NCI-H446 treated with DMSO at 0.1 percent for 48 hours (cell line): ENCODE measurements around the gene KNDC1.
"Not testable (repeated sequence)": the region's sequence is repeated elsewhere in the genome, so short reads cannot be mapped to it uniquely, and the experiment has no call there.

Experiments
- DNase-seq: peaks from one replicate; lab custom pipeline; 2025; lab: John Stamatoyannopoulos, UW

Gene KNDC1

DNA sequence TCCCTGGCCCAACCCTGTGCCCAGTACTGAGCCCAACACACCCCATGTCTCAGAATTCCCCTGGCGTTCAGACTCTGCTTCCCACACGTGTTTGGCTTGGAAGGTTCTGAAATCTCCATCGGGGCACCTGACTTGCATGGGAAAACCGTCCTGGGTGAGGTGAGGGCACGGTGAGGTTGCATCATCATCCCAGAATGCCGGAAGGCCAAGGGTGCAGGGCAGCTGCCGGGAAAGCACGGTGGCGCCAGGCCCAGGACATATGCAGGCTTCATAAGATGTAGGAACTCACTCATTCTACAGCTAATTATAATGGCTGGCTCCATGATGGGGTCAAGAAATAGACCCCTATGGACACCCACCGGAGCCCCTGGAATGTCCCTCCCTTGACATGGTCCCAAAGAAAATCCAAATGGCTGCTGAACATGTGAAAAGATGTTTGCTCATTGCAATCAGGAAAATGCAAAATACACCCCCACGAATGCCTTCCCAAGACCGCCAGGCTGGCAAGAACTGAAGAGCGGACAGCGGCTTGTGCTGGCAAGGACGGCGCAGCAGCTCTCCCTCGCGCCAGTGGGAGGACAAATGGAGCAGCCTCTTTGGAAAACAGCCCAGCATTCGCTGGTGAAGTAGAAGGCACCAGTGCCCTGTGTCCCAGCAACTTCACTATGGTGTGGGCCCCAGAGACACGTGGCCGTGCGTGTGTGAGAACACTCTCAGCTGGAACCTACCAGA, 2.3 kb downstream of the KNDC1 start:
- DNase-seq = no peak

DNA sequence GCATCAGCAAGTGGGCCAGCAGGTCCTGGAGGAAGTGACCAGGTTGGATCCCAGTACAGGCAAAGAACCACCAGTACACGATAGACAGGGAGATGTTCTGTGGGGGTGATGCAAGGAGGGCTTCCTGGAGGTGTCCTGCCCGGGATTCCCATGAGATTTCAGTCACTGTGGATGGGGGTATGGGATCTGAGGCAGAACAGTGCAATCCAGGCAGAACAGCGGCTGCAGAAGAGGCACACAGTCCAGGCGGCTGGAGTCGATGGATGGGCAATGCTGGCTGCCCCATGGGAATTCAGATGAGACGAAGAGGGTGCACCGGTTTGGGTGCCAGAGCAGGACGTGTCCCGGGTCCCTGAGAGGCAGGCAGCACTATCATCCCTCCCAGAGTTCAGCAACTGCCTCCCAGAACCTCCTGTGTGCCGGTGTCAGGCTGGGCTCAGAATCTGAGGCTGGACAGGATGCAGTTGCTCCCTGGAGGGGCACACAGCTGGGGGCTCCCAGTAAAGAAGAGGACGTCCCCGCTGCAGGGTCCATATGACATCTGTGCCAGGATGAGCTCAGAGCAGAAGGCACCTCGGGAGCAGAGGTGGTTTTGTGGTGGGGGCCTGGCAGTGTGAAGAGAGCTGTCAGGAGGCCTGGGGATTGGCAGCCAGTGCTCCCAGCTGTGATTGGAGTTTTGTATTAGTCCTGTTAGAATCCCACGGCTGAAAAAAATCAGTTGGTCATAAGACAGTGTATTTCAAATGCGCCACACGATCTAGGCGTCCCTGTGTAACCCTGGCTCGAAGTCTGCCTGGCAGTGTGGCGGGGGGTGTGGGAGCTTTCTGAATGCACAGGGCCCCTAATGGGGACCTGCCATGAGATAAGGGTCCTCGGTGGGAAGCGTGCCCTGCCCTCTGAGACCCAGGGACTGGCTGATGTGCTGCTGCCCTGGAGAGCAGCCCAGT, 3.2 kb downstream of the KNDC1 start:
- DNase-seq = no peak

DNA sequence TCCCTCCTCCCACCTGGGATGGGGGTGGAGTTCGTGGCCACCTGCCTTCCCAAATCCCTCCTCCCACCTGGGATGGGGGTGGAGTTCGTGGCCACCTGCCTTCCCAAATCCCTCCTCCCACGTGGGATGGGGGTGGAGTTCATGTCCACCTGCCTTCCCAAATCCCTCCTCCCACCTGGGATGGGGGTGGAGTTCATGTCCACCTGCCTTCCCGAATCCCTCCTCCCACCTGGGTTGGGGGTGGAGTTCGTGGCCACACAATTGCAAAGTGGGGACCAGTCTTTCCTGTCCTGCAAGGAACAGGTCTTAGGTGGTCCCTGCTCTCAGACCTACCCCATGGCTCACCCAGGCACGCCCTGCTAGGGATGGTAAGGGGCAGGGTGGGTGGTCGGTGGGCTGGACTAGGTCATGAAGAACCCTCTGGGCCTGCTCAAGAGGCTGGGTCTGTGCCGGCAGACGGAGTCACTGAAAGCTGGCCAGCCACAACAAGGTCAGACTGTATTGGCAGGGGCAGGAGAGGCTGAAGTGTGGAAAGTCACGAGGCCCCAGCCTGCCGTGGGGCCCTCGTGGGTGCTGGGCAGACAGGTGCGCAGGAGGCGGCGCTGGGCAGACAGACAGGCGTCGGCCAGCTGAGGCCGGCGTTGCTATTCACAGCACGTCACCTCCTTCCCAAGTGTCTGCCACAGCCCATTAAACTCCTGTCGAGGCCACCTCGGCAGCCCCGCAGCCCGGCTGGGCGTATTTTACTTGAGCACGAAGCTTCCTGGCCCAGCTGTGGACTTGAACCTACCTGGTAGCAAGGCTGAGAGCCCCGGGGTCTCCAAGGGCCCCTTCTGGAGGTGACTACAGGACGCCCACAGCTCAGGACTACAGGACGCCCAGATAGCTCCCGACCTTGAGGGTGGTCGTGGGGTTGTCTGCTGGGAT, 4.1 kb downstream of the KNDC1 start:
- no peak for DNase-seq

DNA sequence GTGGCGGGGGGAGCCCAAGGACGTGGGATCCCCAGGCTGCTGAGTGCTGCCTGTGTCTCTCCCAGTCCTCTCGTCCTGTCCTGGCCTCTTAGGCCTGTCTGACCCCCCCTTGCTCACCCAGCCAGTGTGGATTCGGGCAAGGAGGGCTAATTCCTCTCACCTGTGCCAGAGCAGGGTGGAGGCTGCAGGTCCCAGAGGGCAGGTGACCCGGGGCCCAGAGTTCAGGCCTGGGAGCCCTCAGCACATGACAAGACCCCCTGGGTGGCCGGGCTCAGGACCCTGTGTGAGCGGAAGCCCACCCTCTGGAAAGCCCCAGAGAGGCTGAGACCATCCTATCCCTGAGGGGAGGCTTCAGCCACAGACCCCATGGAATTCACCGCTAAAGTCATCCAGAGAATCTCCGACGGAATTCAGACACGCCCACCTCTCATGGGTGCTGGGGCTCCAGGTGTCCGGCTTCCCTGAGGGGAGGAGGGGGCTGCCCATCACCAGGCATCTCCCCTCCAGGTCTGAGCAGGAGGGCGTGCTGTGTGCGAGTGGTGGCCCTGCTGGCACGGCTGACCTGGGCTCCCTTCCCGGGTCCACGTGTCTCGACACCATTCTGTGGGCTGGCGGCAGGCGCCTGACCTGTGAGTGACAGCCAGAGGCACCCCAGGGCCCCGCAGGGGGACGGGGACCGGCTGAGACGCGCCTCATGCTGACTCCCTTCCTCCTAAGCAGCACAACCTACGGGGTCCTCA, 5.0 kb downstream of the KNDC1 start:
- no peak for DNase-seq

DNA sequence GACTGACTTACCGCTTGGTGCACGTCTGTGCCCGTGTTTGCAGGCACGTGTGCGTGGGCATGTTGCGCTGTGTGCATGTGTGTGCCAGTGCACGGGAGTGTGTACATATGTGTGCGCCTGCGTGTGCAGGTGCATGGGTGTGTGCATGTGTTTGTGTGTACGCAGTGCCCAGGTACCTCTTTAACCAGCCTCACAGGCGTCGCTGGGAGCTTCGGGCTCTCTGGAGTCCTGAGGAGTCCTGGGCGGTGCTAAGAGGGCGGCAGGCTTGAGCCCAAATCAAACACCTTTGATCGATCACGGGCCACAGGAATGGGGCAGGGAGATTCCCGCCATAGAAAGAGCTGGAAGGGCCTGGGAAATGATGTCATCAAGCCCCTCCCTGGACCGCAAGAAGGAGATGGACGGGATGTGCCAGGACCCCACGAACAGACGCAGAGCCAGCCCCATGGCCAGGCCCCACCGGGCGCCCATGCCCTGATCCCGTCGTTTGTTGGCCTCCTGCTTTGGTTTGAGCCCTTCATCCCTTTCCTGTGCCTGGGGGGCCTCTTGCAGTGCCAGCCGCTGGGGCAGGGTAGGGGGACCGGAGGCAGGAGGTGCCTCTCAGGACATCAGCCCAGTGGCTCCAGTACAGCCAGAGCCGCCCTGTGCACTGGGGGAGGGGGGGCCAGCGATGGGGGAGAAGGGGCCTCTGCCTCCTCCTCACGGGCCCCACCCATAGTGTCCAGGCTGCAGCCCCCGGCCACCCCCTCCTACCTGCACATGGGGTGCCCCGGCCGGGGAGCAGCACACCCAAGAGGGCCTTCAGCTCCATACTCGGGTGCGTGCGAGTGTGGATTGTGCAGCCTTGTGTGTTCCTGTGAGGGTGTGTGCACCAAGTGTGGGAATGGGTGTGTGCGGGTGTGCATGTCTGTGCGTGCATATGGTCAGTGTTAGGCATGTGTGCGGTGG, 5.8 kb downstream of the KNDC1 start:
- DNase-seq = no peak

DNA sequence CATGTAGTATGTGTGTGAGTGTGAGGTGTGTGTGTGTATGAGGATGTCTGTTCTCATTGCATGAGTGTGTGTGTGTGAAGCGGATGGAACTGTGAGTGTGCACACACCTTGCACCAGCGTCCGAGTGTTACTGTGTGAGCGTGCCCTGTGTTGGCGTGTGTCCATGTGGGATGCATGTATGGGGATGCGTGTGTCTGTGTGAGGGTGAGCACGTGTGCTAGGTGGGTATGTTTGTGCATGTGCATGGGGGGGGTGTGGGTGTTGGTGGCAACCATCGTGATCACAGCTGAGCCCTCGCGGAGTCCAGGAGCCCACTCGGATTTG, 6.4 kb downstream of the KNDC1 start:
- DNase-seq = no peak

DNA sequence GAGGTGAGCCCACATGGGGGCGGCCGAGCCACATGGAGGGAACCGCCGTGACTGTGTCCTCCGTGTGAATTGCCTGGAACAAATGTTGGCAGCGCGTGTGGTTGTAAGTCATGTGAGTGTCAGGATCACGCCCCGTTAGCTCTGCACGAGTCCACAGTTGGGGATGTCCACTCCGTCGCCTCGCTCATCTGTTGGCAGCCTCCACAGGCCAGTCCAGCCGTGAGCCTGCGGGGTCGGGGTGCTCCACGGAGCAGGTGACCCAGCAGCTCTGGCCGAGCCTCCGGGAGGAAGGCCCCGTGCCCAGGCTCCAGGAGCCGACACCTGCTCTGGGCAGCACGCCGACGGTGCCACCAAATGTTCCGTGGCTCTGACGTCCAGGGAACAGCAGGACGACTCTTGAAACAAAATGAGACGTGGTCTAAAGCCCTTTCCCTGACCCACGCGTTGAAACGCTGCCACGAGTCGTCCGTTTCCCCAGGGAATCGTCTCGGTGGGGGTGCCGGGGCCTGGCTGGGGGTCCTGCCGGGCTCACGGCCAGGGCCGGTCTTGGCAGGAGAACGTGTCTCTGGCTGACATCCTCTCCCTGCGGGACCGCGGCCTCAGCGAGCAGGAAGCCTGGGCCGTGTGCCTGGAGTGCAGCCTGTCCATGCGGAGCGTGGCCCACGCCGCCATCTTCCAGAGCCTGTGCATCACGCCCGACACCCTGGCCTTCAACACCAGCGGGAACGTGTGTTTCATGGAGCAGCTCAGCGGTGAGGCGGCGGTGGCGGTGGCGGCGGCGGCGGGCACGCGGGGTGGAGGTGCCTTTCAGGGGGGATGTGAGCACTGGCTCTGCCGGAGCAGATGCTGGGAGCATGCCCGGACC, 7.0 kb downstream of the KNDC1 start:
- DNase-seq = no peak

DNA sequence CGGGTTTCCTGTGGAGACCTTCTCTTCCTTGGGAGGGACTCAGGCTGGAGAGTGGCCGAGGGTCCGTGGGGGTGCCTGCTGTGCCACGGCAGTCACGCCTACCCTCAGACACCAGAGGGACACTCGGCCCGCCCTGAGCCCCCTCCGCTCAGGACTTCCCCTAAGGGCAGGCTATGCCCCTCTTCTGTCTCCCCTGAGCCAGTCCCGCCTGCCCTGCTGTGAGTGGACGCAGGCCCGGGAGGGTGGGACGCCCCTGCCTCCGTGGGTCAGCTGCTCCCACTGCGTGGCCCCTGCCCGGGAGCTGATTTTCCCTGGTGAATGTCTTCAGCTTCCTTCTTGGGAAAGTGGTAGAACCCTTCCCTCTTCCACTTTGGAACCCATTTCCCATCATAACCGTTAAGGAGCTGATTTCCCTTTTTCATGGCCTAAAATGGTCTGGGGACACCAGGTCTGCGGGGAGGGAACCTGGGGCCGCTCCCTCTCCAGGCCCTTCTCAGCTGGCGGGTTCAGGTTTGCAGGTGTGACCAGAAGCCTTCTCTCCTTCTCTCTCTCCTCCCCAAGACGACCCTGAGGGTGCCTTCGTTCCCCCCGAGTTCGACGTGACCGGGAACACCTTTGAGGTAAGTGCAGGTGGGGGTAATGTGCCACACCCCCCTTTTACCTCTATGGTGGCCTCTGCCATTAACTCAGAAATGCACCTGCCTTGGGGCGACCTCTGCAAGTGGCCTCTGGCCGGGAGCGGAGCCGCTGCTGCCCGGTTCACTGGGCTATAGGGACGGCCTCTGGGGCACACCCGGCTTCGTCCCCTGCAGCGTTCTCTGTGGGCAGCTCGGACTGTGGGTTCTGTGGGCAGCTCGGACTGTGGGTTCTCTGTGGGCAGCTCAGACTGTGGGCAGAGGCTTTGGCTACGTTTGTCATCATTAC, 7.9 kb downstream of the KNDC1 start:
- no peak for DNase-seq

DNA sequence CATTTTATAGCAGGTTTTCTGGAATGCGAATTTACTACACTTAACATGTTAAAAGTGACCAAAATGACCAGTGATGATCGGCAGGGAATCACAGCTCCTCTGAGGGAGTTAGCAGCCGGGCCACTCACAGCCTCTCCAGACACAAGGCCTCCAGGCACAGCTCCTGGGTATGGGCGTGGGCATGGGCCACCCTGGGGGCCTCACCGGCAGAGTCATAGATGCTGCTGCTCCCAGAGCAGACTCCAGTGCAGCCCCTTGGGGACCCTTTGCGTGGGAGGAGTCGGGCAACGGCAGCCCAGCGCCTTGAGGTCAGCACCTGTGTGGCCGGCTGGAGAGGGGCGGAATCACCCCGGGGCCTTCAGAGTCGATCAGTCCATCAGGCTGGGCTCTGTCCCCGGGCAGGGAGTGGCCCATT, 8.6 kb downstream of the KNDC1 start:
- no peak for DNase-seq

DNA sequence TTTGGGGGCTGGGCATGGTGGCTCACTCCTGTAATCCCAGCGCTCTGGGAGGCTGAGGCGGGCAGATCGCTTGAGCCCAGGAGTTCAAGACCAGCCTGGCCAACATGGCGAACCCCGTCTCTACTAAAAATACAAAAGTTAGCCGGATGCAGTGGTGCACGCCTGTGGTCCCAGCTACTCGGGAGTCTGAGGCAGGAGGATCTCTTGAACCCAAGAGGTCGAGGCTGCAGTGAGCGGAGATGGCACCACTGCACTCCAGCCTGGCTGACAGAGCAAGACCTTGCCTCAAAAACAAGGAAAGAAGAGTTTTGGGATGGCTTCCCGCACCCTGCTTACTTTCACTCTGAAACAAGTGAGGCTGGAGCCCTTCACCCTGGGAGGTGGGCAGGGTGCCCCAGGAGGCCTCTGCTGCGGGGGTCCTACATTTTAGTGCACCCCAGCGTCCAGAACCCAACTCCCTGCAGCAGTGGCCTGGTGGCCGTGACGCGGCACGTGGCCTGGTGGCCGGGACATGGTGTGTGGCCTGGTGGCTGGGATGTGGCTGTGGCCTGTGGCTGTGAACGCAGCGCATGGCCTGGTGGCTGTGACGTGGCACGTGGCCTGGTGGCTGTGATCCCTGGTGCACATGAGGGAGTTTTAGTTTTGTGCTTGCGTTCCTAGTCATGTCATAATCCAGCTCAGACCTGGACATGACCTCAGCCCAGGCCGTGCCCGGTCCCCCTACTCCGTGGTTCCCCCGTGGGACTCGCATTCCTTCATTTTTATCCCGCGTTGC, 9.3 kb downstream of the KNDC1 start:
- DNase-seq = no peak

DNA sequence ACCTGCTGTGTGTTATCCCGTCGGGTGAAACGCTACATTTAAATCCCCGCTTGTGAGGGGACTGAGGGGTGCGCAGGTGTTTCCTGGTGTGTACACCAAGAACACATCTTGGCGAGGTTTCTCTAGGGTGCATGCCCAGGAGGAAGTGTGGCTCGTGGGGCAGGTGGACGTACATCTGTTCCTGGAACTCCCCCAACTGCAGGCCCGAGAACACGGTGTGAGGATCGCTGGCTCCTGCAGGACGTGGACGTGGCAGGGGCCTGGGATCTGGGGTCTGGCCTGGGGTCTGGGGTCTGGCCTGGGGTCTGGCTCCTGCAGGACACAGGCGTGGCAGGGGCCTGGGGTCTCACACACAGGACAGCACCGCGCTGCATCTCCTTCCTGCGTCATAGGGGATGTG, 10.1 kb downstream of the KNDC1 start:
- no peak for DNase-seq

DNA sequence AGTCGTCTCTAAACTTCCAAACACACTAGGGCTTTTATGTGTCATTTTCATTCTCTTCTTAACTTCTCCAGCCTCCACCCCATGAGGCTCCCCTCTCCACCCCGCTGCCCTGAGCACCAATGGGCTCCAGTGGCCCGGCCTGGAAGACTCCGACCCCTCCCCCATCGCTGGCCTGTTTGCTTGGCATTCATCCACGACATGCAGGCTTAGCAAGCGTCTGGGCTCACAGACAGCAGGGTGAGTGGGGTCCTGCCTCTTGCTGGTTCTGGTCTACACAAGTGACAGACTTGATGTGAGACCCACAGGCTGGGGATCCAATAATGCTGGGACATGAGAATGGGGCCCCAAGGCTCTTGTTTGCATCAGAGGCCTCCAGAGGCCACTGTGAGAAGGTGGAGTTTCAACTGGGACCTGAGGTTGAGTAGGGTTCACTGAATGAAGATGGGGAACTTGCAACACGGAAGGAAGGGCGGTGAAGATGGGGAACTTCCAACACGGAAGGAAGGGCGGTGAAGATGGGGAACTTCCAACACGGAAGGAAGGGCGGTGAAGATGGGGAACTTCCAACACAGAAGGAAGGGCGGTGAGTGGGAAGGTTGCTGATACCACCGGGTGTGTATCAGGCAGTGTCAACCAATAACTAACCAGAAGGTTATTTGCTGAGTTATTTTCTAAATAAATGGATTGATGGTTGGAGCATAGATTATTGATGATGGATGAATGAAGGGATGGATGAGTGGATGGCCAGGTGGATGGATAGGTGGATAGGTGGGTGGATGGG, 14.0 kb downstream of the KNDC1 start:
- DNase-seq = no peak

DNA sequence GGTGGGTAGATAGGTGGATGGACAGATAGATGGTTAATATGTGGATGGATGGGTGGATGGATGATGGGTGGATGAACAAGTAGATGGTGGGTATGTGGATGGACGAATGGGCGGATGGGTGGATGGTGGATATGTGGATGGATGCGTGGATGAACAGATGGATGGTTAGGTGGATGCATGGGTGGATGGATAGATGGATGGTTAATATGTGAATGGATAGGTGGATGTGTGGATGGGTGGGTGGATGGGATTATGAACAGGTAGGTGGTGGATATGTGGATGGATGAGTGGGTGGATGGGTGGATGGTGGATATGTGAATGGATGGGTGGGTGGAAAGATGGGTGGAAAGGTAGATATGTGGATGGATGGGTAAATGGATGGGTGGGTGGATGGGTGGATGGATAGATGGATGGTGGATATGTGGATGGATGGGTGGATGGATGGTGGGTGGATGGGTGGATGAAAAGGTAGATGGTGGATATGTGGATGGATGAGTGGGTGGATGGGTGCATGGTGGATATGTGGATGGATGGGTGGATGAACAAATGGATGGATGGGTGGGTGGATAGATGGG, 14.8 kb downstream of the KNDC1 start:
- no peak for DNase-seq

DNA sequence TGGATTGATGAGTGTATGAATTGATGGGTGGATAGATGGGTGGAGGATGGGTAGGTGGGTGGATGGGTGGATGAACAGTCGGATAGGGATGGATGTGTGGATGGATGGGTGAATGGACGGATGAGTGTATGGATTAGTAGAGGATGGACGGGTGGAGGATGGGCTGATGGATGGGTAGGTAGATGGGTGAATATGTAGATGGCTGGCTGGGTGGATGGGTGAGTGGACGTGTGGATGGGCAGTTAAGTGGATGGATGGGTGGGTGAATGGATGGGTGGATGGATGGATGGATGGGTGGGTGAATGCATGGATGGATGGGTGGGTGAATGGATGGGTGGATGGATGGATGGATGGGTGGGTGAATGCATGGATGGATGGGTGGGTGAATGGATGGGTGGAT, 15.6 kb downstream of the KNDC1 start:
- not testable (repeated sequence) for DNase-seq

DNA sequence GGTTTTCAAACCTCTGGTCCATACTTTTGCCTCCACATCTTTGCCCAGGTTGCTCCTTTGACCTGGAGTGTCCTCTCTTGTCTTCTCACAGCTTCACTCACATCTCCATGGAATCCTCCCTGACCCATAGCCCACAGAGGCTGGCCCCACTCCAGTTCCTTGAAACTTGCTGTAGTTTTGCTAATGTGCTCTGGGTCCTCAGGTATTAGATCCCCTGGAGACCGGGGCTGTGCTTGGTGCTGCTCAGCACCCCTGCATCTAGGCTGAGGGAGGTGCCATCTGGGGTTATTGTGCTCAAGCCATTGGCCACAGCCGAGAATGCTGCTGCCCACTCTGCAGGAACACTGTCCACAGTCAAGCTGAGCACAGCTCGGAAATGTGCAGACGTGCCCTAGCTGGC, 16.5 kb downstream of the KNDC1 start:
- DNase-seq = no peak

DNA sequence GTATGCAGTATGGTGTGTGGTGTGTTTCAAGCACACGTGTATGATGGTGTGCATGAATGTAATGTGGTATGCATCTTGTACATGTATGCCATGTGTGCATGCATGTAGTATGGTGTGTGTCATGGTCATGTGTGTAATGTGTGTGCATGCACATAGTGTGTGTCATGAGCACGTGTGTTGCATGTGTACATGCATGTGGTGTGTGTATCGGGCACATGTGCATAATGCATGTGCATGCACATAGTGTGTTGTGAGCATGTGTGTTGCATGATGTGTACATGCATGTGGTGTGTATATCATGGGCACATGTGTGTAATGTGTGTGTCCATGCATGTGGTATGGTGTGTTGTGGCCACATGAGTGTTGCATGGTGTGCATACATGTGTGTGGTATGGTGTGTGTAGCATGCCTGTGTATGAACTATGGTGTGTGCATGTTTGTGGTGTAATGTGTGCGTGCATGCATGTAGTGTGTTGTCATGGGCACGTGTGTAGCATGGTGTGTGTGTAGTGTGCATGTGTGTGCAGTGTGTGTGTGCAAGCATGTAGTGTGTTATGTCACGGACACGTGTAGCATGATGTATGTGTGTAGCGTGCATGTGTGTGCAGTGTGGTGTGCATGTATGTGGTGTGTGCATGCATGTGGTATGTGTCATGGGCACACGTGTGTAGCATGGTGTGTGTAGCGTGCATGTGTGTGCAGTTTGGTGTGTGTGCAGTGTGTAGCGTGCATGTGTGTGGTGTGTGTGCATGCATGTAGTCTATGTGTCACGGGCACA, 17.6 kb downstream of the KNDC1 start:
- no peak for DNase-seq
